NT2/D1 (cell line): Measurements from ENCODE around the gene GNPTG.

ENCODE experiments used
- SUZ12 ChIP-seq: IDR thresholded peaks from 2 replicates; pipeline ENCODE4 v1.6.1; 2011; ENCODE audit not compliant: insufficient read length, insufficient read depth; ENCODE audit errors: extremely low read depth
- YY1 ChIP-seq: IDR thresholded peaks from 2 replicates; pipeline ENCODE4 v1.6.1; 2011; ENCODE audit not compliant: insufficient read length, insufficient read depth
- ZNF274 ChIP-seq: IDR thresholded peaks from 2 replicates; pipeline ENCODE4 v1.6.1; 2011; ENCODE audit warnings: mild to moderate bottlenecking, low read depth, low read length

DNA sequence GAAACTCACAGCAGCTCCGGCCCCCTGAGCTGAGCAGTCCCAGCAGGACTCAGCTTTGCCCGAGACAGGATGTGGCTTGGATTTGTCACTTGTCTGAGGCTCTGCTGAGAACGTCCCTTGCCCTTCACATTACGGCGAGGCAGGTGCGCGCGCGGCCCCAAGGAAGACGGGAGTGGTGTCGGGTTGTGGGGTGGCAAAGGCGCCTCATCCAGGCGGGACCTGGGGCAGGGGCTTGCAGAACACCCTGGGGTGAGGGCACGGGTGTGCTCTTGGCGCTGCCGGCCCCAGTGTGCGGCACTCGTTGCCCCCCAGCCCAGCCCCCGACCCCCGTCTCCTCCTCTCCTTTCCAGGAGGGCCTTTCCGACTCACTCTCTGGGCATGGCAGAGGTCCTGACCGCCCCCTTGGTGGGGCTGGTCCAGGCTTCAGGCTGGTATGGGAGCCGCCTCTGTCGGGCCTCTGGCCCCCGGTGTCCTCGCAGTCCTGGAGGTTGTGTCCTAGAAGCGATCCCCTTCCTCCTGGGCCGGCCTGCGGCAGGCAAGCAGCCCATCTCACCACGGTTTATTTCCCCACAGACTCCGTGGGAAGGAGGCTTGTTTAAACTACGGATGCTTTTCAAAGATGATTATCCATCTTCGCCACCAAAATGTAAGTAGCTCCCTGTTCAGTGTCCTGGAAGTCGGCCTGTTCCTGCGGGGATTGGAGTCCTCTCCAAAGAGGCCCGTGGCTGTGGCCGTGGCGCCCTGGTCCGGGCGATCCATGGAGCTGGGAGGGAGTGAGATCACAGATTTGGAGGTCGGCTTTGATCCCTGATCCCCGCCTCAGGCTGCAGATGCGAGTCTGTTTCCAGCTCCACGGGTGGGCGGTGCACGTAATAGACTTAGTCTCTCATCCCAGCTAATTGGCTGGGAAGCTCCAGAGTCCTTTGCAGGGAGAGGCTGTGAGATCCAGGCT lies 36.4 kb upstream of the GNPTG start:
- no peak for TF ChIP-seq YY1
- no peak for TF ChIP-seq SUZ12
- TF ChIP-seq ZNF274, result no peak
